NCI-H69 (cell line): ENCODE results near the gene SNAPC5.

ENCODE experiments used
- DNase-seq: peaks from one replicate; lab custom pipeline; 2025; lab: John Stamatoyannopoulos, UW

SNAPC5 gene

DNA sequence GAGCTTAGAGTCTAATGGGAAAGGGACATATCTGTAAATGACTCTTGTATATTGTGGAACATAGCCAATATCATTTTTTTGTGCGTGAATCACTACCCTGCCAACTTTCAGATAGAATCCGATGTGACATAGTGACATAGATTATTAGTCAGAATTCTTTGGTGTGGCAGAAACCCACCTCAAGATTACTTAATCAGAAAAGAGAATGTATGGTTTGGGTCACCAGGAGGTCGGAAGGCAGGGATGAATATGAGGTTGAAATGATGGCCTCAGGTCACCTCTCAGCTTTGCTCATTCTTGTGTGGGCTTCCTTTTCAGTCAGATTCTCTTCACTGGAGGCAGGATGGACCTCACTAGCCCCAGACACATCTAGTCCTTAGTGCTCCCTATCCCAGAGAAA lies 41.4 kb downstream of the SNAPC5 start:
- no peak for DNase-seq

DNA sequence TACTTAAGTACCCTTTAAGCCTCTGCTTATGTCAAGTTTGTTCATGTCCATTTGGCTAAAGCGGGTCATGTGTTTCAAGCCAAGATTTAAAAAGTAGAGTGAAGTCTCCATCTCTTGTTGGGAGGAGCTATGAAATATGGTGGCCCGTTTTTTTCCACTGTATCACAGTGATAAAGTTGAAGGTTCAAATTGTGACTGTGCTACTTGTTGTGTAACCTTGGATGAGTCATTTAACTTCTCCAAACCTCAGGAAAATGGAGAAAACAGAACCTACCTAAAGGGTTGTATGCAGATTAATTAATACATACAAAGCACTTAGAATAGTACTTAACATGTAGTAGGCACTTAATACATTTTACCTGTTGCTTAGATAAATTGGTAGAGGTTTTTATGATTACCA lies 43.4 kb downstream of the SNAPC5 start:
- DNase-seq, result no peak

- no peak for DNase-seq
Measured at GRCh38 chr15:66452971-66453580, 44.5 kb downstream of the SNAPC5 start.

DNA sequence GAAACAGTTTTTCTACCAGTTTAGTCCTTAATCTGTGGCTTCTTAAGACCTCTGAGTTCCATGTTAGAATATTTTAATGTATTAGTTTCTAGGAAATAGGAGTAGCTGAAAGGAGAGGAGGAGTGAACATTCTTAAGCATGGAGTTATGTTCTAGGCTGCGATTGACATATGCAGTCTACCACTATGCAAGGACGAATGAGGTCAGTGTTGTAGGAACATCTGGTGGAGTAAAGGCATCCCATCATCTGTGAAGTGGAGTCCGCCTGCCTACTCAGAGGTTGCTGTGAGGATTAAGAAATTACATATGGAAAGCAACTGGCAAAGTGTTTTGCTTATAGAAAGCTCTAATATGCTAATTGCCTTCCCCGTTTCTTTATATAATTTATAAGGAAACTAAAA lies 45.1 kb downstream of the SNAPC5 start:
- DNase-seq, result no peak
